Spinal cord (tissue), 10 donors: ENCODE measurements around the gene ZSCAN1. TPM values are rescaled to one million over a fixed set of nuclear protein-coding genes. Genes with fewer than 3 reads are reported as not detected.
"Not testable (repeated sequence)": the region's sequence is repeated elsewhere in the genome, so short reads cannot be mapped to it uniquely, and the experiment has no call there.

Experiments
- DNase-seq, 6 donors: peaks; one replicate each; pipeline versions ENCODE4 v3.0.0 to v3.0.0-alpha.2; 2013 to 2015; ENCODE audit warnings: low spot score in 6 of 6, low read depth in 4 of 6
- H3K27ac ChIP-seq: one replicate; pipeline ENCODE4 v1.5.1; 2013; ENCODE audit warnings: low read depth, low read length, control low read depth
- H3K27me3 ChIP-seq: one replicate; pipeline ENCODE4 v1.6.1; 2013; ENCODE audit warnings: low read length; ENCODE audit not compliant: control insufficient read depth, insufficient read depth
- H3K36me3 ChIP-seq: one replicate; pipeline ENCODE4 v1.6.1; 2013; ENCODE audit warnings: low read length; ENCODE audit not compliant: control insufficient read depth, insufficient read depth
- H3K4me1 ChIP-seq: one replicate; pipeline ENCODE4 v1.6.1; 2013; ENCODE audit warnings: low read length; ENCODE audit not compliant: control insufficient read depth, insufficient read depth
- H3K4me3 ChIP-seq: one replicate; pipeline ENCODE4 v1.5.1; 2013; ENCODE audit warnings: low read depth, low read length, control low read depth
- H3K9me3 ChIP-seq: one replicate; pipeline ENCODE4 v1.6.1; 2013; ENCODE audit warnings: low read length; ENCODE audit not compliant: control insufficient read depth, insufficient read depth
- whole genome bisulfite sequencing: methylation state at CpG from one replicate; pipeline ENCODE4 v1.1.5; 2013; ENCODE audit warnings: missing lambda C conversion rate; ENCODE audit not compliant: insufficient coverage; 5-methylcytosine and 5-hydroxymethylcytosine counted together
- long read RNA-seq, 4 donors: transcript quantifications; one replicate each; lab custom pipeline, GENCODE V29; 2026
- polyA plus RNA-seq, 2 donors: library from polyadenylated mRNA; unstranded; fragments of 120-200 nt; gene quantifications; one replicate each; pipeline ENCODE4 v1.2.1, GENCODE V29; 2013; ENCODE audit not compliant: insufficient read length in 2 of 2
- total RNA-seq, 2 donors: library from RNA; depleted of rRNA in 1 of 2; stranded (reverse); fragments of 120-200 nt in 1 of 2; fragments of >200 nt in 1 of 2; gene quantifications; one replicate each; pipeline versions ENCODE4 v1.2.3 to v1.2.4, GENCODE V29; 2013 to 2014
- donor health status: healthy.

ZSCAN1 gene
- total RNA-seq (1 to 10 TPM in 1 of 2 donors, under 1 TPM in 1; 0.79 to 3.0 TPM), polyA plus RNA-seq (10 to 100 TPM; 12.9 to 14.9 TPM)
- long read RNA-seq, donor 1, transcript ZSCAN1-203 (3 exons, 813 nt), result major isoform, 5 of 5 reads
- long read RNA-seq, donor 1, partial matches to known transcripts, result 0 of 5 reads
- long read RNA-seq, donor 1, other reads (novel, unspliced or antisense), result 0 of 5 reads
- long read RNA-seq, donor 2, result 0 reads
- long read RNA-seq, donor 3, partial matches to known transcripts, result 5 of 9 reads
- long read RNA-seq, donor 3, other reads (novel, unspliced or antisense), result 0 of 9 reads
- long read RNA-seq, donor 4, result 0 reads

GRCh38 chr19:58033741-58034476, at the start of gene ZSCAN1:
TSS of gene ZSCAN1 (plus strand) at chr19:58034025. CDS start at chr19:58037837, 3,812 bp downstream.
- H3K9me3 ChIP-seq, result no peaks in the 10 kb centered on the region
- peak; percentile 86 to 99 (median 94) for DNase-seq
- H3K36me3 ChIP-seq, result peaks cover 13% of the 10 kb centered on the region
- H3K4me1 ChIP-seq, result peaks cover 28% of the 10 kb centered on the region
- peak within 1 kb of the TSS; percentile 73 for H3K27ac ChIP-seq
- WGBS, result under 1% methylated on average over 84 of the region's 101 CpGs
- peak within 1 kb of the TSS; percentile 55 for H3K4me3 ChIP-seq
- no peaks in the 10 kb centered on the region for H3K27me3 ChIP-seq

- Histone ChIP-seq H3K9me3 (peaks cover 8% of the 10 kb centered on the region), H3K36me3 (peaks cover 57% of the 10 kb centered on the region), H3K27me3 (no peaks in the 10 kb centered on the region), H3K27ac (no peak overlapping the region), H3K4me1 (no peaks in the 10 kb centered on the region), H3K4me3 (no peak overlapping the region)
- no peak for DNase-seq
- WGBS, result no CpG with 5 or more reads among the region's 1 CpG
Observed at GRCh38 chr19:57992841-57993240, 41.0 kb upstream of the ZSCAN1 start.

GRCh38 chr19:58000677-58001076, 33.1 kb upstream of the ZSCAN1 start:
- WGBS, result 100% methylated on average over 2 of the region's 4 CpGs
- no peak overlapping the region for H3K4me3 ChIP-seq
- H3K4me1 ChIP-seq, result peaks cover 24% of the 10 kb centered on the region
- DNase-seq, result no peak
- peaks cover 44% of the 10 kb centered on the region for H3K36me3 ChIP-seq
- H3K27me3 ChIP-seq, result no peaks in the 10 kb centered on the region
- peaks cover 1% of the 10 kb centered on the region for H3K9me3 ChIP-seq
- H3K27ac ChIP-seq, result no peak overlapping the region

- no peaks in the 10 kb centered on the region for H3K27me3 ChIP-seq
- peak overlapping the region; percentile 99 for H3K4me3 ChIP-seq
- peaks cover 43% of the 10 kb centered on the region for H3K36me3 ChIP-seq
- DNase-seq, result peak in 4 of 6 donors; percentile 7 to 47 (median 11)
- WGBS, result 0% methylated on average over 17 of the region's 23 CpGs
- peaks cover 24% of the 10 kb centered on the region for H3K4me1 ChIP-seq
- peak overlapping the region; percentile 88 for H3K27ac ChIP-seq
- no peaks in the 10 kb centered on the region for H3K9me3 ChIP-seq
Observed at GRCh38 chr19:58001895-58002369, 31.9 kb upstream of the ZSCAN1 start.

GRCh38 chr19:58002384-58003173, 31.2 kb upstream of the ZSCAN1 start, which contains the start of gene ZNF606:
TSS of gene ZNF606 (minus strand) at chr19:58002820. CDS start at chr19:58001319, 1,501 bp downstream.
- H3K9me3 ChIP-seq, result no peaks in the 10 kb centered on the region
- under 1% methylated on average over 91 of the region's 91 CpGs for WGBS
- peak; percentile 75 to 96 (median 84) for DNase-seq
- peak within 1 kb of the TSS; percentile 99 for H3K4me3 ChIP-seq
- no peaks in the 10 kb centered on the region for H3K27me3 ChIP-seq
- H3K27ac ChIP-seq, result peak within 1 kb of the TSS; percentile 88
- H3K36me3 ChIP-seq, result peaks cover 49% of the 10 kb centered on the region
- H3K4me1 ChIP-seq, result peaks cover 24% of the 10 kb centered on the region

GRCh38 chr19:58003174-58003828, 30.5 kb upstream of the ZSCAN1 start:
- DNase-seq, result no peak
- H3K4me3 ChIP-seq, result peak overlapping the region; percentile 99
- H3K9me3 ChIP-seq, result no peaks in the 10 kb centered on the region
- 18% methylated on average over 29 of the region's 31 CpGs for WGBS
- peaks cover 53% of the 10 kb centered on the region for H3K36me3 ChIP-seq
- peak overlapping the region; percentile 88 for H3K27ac ChIP-seq
- peaks cover 24% of the 10 kb centered on the region for H3K4me1 ChIP-seq
- no peaks in the 10 kb centered on the region for H3K27me3 ChIP-seq

GRCh38 chr19:58007285-58007684, 26.5 kb upstream of the ZSCAN1 start:
- Histone ChIP-seq H3K4me3 (no peak overlapping the region), H3K4me1 (peaks cover 34% of the 10 kb centered on the region), H3K36me3 (peaks cover 30% of the 10 kb centered on the region), H3K27me3 (no peaks in the 10 kb centered on the region), H3K9me3 (no peaks in the 10 kb centered on the region), H3K27ac (no peak overlapping the region)
- 100% methylated on average over 1 of the region's 1 CpG for WGBS
- no peak for DNase-seq

- H3K27me3 ChIP-seq, DNase-seq, H3K9me3 ChIP-seq: not testable (repeated sequence)
- Histone ChIP-seq H3K27ac (peak overlapping the region; percentile 86), H3K4me3 (peak overlapping the region; percentile 57), H3K4me1 (peaks cover 27% of the 10 kb centered on the region), H3K36me3 (peaks cover 37% of the 10 kb centered on the region)
- 51% methylated on average over 9 of the region's 10 CpGs for WGBS
Observed at GRCh38 chr19:58008877-58009276, 24.9 kb upstream of the ZSCAN1 start.

- Histone ChIP-seq H3K4me1 (peaks cover 23% of the 10 kb centered on the region), H3K9me3 (no peaks in the 10 kb centered on the region), H3K27ac (peak overlapping the region; percentile 86), H3K27me3 (no peaks in the 10 kb centered on the region), H3K4me3 (peak overlapping the region; percentile 57), H3K36me3 (peaks cover 33% of the 10 kb centered on the region)
- no peak for DNase-seq
- WGBS, result under 1% methylated on average over 21 of the region's 21 CpGs
Observed at GRCh38 chr19:58009301-58009665, 24.5 kb upstream of the ZSCAN1 start.
